LNCaP clone FGC (cell line): ENCODE measurements around the gene OR4E1.
A peak's percentile ranks its signal among the peaks of the same experiment; 100 is the strongest.

Experiments
- DNase-seq: peaks from one replicate; pipeline ENCODE4 v3.0.0-alpha.2; 2011; ENCODE audit warnings: low read depth
- H3K4me3 ChIP-seq: 2 replicates; pipeline ENCODE4 v1.5.1; 2011; ENCODE audit warnings: mild to moderate bottlenecking, low read depth, low read length, control low read depth
- TF ChIP-seq, protein P1 (sequence below): IDR thresholded peaks from 2 replicates; pipeline ENCODE4 v1.5.1; 2012; ENCODE audit warnings: mild to moderate bottlenecking; ENCODE audit not compliant: control insufficient read depth, insufficient read depth; ENCODE audit errors: extremely low read depth

Gene OR4E1

DNA sequence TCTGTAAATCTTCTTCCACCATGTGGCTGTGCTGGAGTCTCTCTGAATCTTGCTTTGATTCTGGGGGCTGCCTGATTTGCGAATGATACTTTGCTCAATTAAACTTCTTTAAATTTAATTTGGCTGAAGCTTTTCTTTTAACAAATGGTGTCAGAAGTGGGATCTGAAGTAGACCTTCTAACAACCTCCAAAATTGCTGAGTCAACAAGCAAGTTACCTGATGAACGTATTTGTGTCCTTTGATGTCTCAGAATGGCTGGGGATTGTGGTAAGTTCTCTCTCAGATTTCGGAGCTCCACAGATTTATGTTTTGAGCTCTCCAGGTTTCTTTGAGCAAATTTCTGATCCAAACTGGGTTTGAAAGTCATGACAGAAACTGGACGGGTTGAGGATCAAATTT, 1.9 kb upstream of the OR4E1 start:
- DNase-seq, result no peak
- TF ChIP-seq, protein P1, sequence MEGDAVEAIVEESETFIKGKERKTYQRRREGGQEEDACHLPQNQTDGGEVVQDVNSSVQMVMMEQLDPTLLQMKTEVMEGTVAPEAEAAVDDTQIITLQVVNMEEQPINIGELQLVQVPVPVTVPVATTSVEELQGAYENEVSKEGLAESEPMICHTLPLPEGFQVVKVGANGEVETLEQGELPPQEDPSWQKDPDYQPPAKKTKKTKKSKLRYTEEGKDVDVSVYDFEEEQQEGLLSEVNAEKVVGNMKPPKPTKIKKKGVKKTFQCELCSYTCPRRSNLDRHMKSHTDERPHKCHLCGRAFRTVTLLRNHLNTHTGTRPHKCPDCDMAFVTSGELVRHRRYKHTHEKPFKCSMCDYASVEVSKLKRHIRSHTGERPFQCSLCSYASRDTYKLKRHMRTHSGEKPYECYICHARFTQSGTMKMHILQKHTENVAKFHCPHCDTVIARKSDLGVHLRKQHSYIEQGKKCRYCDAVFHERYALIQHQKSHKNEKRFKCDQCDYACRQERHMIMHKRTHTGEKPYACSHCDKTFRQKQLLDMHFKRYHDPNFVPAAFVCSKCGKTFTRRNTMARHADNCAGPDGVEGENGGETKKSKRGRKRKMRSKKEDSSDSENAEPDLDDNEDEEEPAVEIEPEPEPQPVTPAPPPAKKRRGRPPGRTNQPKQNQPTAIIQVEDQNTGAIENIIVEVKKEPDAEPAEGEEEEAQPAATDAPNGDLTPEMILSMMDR, result no peak
- H3K4me3 ChIP-seq, result no peak overlapping the region

DNA sequence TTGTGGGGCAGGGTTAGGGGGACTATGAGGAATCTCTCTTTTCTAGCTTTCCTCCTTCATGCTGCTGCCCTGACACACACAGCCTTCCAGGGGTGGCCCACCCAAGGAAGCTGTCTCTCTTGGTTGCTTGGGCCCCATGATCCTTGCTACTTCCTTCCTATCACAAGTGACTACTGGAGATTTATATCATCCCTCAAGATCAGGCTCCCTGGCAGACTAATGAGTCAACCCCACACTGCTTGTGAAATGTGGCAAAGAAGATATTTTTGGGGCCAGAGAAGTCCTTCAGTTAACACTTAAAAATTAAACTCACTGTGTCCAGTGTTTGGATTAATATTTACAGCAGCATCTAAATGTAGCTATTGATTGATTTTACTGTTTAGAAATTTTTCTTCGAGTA, 1.5 kb downstream of the OR4E1 start:
- TF ChIP-seq, protein P1, result no peak
- no peak overlapping the region for H3K4me3 ChIP-seq
- no peak for DNase-seq

DNA sequence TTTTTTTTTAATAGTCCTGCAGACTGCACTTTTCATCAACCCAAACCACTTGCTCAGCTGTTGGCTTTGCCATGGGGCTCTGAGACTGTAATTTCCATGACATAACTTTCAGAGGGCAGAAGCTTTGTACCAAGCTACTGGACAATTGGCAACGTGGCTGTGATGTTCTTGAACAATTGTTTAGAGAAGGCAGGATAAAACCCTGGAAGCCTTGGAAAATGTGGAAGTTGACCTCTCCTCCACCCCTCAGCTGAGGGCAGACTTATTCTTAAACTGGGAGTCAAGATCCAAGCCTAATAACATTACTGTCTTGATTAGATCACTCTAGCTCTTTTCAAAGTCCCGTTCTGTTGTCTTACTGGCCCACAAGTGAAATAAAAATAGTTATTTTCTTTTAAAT, 2.2 kb downstream of the OR4E1 start:
- DNase-seq, result no peak

DNA sequence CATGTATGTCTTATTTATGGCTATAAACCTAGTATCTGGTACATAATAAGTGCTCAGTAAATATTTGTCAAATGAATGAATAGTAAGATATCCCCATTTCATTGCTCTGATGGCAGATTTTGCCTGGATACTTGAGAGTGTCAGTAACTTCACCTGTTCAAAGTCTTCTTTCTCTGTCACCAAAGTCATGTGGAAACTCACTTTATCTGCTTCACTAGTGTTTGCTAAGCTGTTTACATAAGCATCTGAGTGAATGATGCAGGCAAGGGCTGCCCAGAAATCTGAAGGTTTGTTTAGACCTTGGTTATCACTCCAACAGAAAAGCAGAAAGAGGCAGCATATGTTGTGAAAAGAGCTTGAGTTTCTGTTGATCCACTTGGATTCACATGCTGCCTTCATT, 4.3 kb downstream of the OR4E1 start:
- DNase-seq, result no peak
- TF ChIP-seq, protein P1, result no peak
- no peak overlapping the region for H3K4me3 ChIP-seq

More for the DNA sequence above, 2.2 kb downstream of the OR4E1 start:
- TF ChIP-seq, protein P1, result no peak
- no peak overlapping the region for H3K4me3 ChIP-seq

DNA sequence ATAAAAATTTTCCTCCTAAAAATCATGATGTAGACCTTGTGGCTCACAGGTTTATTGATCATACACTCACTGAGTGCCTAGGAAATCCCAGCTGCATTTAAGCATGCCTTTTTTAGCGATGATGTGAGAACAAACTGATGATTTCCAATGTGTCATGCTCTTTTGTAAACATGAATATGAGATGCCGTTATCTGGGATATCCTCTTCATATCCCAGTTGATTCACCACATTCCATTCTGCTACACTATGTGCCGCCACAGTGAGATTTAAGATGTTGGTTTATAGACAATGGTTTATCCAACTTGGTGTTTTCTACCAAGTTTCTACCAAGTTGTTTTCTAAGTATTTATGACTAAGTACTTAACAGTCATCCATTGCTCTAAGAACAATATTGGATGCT, 5.2 kb downstream of the OR4E1 start:
- H3K4me3 ChIP-seq, result no peak overlapping the region
- DNase-seq, result peak; percentile 33
- TF ChIP-seq, protein P1, result no peak

DNA sequence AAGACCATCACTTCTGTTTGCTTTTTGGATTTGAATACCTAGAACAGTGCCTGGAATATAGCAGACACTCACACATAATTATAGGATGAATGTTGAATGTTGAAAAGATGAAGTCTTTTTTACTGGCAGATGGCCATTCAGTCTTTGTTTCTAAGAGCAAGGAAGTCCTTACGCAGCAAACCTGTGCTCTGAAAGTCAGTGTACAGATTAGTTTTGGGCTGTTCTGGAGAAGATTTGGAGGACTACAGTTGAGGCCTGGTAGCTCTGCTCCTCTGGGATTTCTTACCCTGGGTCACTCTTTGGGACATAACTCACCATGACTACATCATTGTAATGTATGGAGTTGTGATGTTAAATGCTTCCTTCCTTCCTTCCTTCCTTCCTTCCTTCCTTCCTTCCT, 16.6 kb downstream of the OR4E1 start:
- TF ChIP-seq, protein P1, result no peak
- H3K4me3 ChIP-seq, result no peak overlapping the region
- DNase-seq, result no peak

DNA sequence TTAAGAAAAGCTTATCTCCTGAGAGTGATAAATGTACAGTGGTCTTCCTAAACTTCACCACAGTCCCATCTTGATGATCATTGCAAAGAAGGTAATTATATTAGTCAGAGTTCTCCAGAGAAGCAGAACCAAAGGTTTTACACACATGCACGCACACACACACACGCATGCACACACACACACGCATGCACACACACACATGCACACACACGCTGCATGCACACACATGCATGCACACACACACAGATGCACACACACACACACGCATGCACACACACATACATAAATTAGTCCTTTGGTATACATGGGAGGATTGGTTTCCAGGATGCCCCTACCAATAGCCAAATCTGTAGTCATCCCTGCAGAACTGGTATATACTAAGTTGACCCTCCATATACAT, 19.4 kb downstream of the OR4E1 start:
- H3K4me3 ChIP-seq, result no peak overlapping the region
- DNase-seq, result no peak
- TF ChIP-seq, protein P1, result no peak
